HG03460 (cell line): ENCODE measurements around the gene RNU4-1.
A peak's percentile ranks its signal among the peaks of the same experiment; 100 is the strongest.
"Not testable (repeated sequence)": the region's sequence is repeated elsewhere in the genome, so short reads cannot be mapped to it uniquely, and the experiment has no call there.

Source experiments
- ATAC-seq: cut with Tn5 transposase; IDR thresholded peaks from one replicate; pipeline ENCODE4 v1.9.1; 2021; ENCODE audit not compliant: unreplicated experiment

Gene RNU4-1

DNA sequence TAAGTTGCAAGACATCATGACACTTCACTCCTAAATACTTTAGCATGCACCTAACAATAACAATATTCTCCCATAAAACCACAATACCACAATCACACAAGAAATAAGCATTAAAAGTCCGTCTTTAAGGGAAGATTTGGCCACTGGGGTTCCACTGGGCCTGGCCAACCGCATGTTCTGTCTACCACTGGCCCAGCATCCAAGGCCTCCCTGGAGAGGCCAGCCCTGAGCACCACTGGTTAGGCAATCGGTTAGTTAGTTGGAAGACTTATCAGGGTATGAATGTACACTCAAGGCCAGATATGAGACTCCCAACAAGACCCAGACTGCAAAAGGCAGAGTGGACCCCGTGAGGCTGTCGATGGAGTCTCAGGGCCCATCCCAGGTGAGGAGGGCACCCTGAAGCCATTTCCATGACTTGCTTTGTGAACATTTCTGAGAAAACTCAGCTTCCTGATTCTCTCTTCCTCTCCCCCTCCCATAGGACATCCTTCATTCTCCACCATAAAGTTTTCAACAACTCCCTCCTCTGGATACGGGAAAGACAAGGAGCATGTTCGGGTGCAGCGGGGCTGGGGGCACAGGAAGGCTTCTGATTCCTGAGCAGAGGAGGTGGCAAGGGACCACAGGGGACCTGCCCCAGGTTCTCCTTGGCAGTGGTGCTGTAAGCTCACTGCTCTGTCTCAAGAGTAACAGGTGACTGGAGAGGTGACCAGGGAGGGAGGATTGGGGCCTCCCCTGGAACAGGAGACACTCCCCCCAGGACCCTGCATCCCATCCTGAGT lies 33.4 kb downstream of the RNU4-1 start:
- no peak for ATAC-seq

- ATAC-seq = no peak
Measured at GRCh38 chr12:120258323-120258896, 34.6 kb downstream of the RNU4-1 start.

GRCh38 chr12:120257041-120257821 lies 35.8 kb downstream of the RNU4-1 start:
- no peak for ATAC-seq

GRCh38 chr12:120254809-120255208 lies 38.2 kb downstream of the RNU4-1 start:
- no peak for ATAC-seq

DNA sequence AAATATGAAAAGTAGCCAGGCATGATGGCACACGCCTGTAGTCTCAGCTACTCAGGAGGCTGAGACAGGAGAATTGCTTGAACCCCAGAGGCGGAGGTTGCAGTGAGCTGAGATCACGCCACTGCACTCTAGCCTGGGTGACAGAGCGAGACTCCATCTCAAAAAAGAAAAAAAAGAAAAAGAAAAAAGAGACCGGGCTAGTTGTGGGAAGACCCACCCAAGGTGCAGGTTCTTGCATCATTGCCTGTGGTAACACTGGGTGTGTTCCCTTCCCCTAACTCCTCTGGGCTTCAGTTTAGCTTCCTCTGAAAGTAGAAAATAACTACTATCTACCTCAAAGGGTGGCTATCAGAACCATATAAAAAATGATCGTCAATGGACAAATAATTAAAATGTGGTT lies 39.7 kb downstream of the RNU4-1 start:
- not testable (repeated sequence) for ATAC-seq

GRCh38 chr12:120252071-120252906 lies 40.7 kb downstream of the RNU4-1 start:
- peak; percentile 42 for ATAC-seq

DNA sequence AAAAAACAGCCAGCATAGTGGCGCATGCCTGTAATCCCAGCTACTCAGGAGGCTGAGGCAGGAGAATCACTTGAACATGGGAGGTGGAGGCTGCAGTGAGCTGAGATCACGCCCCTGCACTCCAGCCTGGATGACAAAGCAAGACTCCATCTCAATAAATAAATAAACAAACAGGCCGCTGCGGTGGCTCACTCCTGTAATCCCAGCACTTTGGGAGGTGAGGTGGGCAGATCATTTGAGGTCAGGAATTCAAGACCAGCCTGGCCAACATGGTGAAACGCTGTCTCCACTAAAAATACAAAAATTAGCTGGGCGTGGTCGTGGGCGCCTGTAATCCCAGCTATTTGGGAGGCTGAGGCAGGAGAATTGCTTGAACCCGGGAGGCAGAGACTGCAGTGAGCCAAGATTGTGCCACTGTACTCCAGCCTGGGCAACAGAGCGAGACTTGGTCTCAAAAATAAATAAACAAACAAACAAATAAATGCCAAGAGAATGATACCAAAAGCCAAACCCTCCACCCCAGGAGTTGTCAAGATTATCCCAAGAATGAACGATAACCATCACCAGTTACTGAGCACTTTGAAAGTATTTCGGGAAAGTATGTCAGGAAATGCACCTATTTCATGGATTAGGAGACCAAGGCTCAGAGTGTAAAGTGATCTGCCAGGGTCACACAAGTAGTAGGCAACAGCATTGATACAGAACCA lies 41.5 kb downstream of the RNU4-1 start:
- ATAC-seq = not testable (repeated sequence)

- peak; percentile 71 for ATAC-seq
Measured at GRCh38 chr12:120249875-120250795, 42.9 kb downstream of the RNU4-1 start.

- no peak for ATAC-seq
Measured at GRCh38 chr12:120249266-120249874, 43.7 kb downstream of the RNU4-1 start.

GRCh38 chr12:120247621-120248030 lies 45.4 kb downstream of the RNU4-1 start:
- no peak for ATAC-seq

GRCh38 chr12:120247183-120247582 lies 45.9 kb downstream of the RNU4-1 start:
- no peak for ATAC-seq

- not testable (repeated sequence) for ATAC-seq
Measured at GRCh38 chr12:120246705-120247104, 46.3 kb downstream of the RNU4-1 start.
